Subcutaneous abdominal adipose tissue (tissue), 5 donors: ENCODE data around the gene TUBA8.

Source experiments
- H3K27ac ChIP-seq: one replicate; pipeline ENCODE4 v1.7.0; 2013; ENCODE audit warnings: low read depth, mild to moderate bottlenecking, inconsistent platforms, low read length, moderate library complexity
- H3K27me3 ChIP-seq, 5 donors: one replicate each; pipeline ENCODE4 v1.7.0; 2013; ENCODE audit warnings: low read length in 5 of 5, inconsistent platforms in 1 of 5; ENCODE audit not compliant: control insufficient read depth in 5 of 5, insufficient read depth in 4 of 5
- H3K36me3 ChIP-seq, 5 donors: one replicate each; pipeline ENCODE4 v1.7.0; 2013; ENCODE audit warnings: low read length in 5 of 5; ENCODE audit not compliant: control insufficient read depth in 5 of 5, insufficient read depth in 5 of 5
- H3K4me1 ChIP-seq, 5 donors: one replicate each; pipeline ENCODE4 v1.7.0; 2013; ENCODE audit warnings: low read length in 5 of 5, mild to moderate bottlenecking in 3 of 5, moderate library complexity in 1 of 5; ENCODE audit not compliant: control insufficient read depth in 5 of 5, insufficient read depth in 5 of 5
- H3K4me3 ChIP-seq, 5 donors: one replicate each; pipeline ENCODE4 v1.7.0; 2013; ENCODE audit warnings: low read length in 5 of 5, low read depth in 1 of 5
- H3K9ac ChIP-seq, 5 donors: one replicate each; pipeline ENCODE4 v1.7.0; 2013; ENCODE audit warnings: low read length in 5 of 5, mild to moderate bottlenecking in 4 of 5, moderate library complexity in 3 of 5
- H3K9me3 ChIP-seq, 5 donors: one replicate each; pipeline ENCODE4 v1.7.0; 2013; ENCODE audit warnings: low read length in 5 of 5; ENCODE audit not compliant: control insufficient read depth in 5 of 5
- donor health status: healthy.
- donor health status: healthy.
- donor health status: healthy.
- donor health status: healthy.
- donor health status: healthy.

TUBA8 gene

DNA sequence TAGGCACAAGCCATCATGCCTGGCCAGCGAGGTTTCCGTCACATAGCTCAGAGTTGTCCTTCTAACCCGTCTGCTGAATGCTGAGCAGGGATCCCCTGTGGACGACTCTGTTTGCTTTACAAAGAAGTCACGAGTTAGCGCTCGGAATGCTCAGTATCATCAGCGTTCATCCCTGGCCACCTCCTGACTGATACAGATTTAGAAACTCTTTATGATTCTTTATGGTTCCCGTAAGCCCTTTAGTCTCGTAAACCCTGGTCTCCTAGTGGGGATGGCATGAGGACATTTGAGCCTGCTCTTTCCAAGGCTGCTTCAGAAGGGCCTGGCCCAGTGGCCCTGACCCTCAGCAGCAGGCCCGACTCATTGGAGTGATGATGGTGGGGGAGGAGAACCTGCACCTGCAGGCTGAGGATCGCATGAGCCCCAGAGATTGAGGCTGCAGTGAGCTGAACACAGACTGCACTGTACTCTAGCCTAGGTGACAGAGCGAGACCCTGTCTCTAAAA, 23.2 kb upstream of the TUBA8 start:
- Histone ChIP-seq H3K36me3 (peaks cover 6 to 70% (median 54%) of the 10 kb centered on the region in 5 donors), H3K9ac (no peak overlapping the region), H3K4me3 (no peak overlapping the region), H3K27ac (no peak overlapping the region), H3K4me1 (peaks cover 5 to 13% (median 10%) of the 10 kb centered on the region in 5 donors), H3K27me3 (no peaks in the 10 kb centered on the region), H3K9me3 (no peaks in the 10 kb centered on the region)

DNA sequence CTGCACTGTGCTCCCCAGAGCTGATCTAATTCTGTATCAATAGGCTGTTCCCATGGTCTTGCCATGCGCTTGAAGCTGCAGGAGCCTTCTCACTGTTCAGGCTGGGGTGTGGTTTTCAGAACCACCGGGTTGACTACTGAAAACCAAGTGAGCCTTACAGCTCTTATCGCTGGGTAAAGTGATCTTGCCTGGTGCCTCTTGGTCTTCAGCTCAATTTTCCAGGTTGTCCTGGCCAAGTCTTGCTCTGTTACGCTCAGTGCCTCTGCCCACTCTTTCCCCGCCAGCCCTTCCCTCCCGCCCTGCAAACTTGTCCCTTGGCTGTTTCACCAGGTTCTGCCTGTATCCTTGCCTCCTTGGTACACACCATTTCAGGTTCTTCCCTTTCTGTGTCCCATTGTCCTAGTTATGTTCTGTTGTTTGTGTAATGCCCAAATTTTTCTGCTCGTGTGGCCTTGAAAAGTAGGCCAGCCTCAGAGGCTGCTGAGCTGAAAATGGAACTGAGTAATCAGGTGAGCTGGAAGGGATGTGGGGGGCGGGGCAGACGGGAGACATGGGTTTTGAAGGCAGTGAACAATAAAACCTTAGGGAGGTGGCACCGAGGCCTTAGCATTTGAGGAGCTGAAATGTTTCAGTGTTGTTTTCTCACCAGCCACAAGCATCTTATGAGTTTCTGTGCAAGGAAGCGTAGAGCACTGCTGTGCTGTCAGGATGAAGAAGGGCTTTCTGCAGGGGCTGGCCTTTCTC, 21.6 kb upstream of the TUBA8 start:
- peaks cover 5 to 16% (median 12%) of the 10 kb centered on the region in 5 donors for H3K4me1 ChIP-seq
- no peaks in the 10 kb centered on the region for H3K27me3 ChIP-seq
- H3K27ac ChIP-seq, result no peak overlapping the region
- no peak overlapping the region for H3K4me3 ChIP-seq
- H3K9me3 ChIP-seq, result no peaks in the 10 kb centered on the region
- no peak overlapping the region for H3K9ac ChIP-seq
- H3K36me3 ChIP-seq, result peaks cover 0 to 54% (median 42%) of the 10 kb centered on the region in 5 donors

DNA sequence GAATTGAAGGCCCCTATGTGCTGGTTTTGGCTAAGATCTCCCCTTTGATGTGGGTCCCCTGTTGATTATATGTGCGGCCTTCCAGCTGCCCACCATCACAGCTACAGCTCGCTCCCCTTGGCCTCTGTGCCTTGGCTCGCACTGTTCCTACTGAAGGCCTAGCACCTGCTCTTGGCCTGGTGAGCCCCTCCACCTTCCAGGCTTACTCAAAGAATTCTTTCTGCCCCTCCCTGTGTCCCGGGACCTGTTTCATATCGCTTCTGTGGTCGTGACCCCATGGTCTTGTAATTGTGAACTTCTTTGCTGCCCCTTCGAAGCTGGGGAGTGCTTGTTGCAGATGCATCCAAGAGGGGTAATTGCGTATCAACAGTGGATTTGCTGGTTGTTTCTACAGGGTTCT, 20.3 kb upstream of the TUBA8 start:
- Histone ChIP-seq H3K4me3 (no peak overlapping the region), H3K4me1 (peaks cover 5 to 16% (median 12%) of the 10 kb centered on the region in 5 donors), H3K9ac (no peak overlapping the region), H3K27me3 (no peaks in the 10 kb centered on the region), H3K27ac (no peak overlapping the region), H3K9me3 (no peaks in the 10 kb centered on the region), H3K36me3 (peaks cover 0 to 42% (median 35%) of the 10 kb centered on the region in 5 donors)

DNA sequence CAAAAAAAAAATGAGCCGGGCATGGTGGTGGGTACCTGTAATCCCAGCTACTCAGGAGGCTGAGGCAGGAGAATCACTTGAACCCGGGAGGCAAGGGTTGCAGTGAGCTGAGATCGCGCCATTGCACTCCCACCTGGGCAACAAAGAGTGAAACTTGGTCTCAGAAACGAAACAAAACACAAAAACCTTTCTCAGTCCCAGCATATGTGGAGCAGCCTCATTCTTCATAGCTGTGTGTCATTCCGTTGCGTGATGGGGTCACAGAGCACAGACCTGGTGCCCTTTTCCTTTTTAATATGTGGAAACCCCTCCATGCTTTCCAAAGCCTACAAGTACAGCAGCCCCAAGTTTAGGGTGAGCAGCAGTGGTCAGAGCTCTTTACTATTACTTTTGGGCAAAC, 19.1 kb upstream of the TUBA8 start:
- Histone ChIP-seq H3K36me3 (peaks cover 0 to 31% (median 28%) of the 10 kb centered on the region in 5 donors), H3K9ac (peak overlapping the region; percentile 65 to 84 (median 75)), H3K27ac (peak overlapping the region; percentile 86), H3K4me3 (peak overlapping the region; percentile 50 to 69 (median 61)), H3K27me3 (no peaks in the 10 kb centered on the region), H3K4me1 (peaks cover 5 to 16% (median 12%) of the 10 kb centered on the region in 5 donors), H3K9me3 (no peaks in the 10 kb centered on the region)

DNA sequence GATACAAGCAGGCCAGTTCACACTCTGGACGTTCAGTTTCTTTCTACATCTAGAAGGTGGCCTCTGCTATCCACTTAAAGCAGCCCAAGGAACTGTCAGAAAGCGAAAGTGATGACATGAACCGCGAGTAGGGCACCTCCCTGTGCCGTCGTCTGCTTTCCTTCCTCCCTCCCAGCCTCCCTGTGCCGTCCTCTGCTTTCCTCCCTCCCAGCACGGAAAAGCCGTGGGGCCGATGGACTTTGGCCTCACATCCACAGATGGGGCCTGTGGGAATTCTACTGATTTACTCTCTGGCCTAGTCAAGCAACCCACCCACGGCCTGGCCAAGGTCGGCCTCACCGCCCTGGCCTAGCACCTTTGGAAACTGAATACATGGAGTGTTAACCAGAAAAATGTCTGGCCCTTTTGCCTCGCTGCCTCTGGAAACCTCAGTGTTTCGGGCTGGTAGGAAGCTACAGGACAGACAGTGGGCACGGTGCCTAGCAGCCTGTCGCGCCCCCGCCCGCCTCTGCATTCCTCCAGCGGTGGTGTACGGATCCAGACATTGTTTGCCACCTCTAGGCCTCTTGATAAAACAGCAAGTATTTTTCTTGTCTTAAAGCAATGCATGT, 18.6 kb upstream of the TUBA8 start:
- Histone ChIP-seq H3K9ac (peak overlapping the region; percentile 65 to 84 (median 75)), H3K4me1 (peaks cover 5 to 16% (median 12%) of the 10 kb centered on the region in 5 donors), H3K4me3 (peak overlapping the region; percentile 50 to 69 (median 61)), H3K9me3 (no peaks in the 10 kb centered on the region), H3K36me3 (peaks cover 0 to 30% (median 28%) of the 10 kb centered on the region in 5 donors), H3K27ac (peak overlapping the region; percentile 86), H3K27me3 (no peaks in the 10 kb centered on the region)

DNA sequence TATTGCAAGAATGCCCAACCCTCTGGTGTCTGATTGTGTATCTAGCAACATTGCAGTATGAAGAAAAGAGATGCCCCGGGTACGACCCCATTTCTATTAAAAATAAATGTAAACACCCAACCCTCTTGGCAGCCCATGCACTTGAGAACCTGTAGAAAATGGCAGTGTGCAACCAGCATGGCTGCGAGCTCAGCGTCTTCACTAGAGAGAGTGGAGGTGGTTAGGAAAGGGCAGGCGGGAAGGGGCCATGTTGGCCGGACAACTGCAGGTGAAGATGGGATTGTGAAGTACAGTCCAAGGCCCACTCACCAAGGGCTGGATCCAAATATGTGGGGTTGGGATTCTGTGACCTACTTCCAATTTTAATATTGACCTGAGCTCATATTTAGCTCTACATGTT, 16.9 kb upstream of the TUBA8 start:
- Histone ChIP-seq H3K27ac (no peak overlapping the region), H3K4me1 (peaks cover 5 to 16% (median 12%) of the 10 kb centered on the region in 5 donors), H3K4me3 (no peak overlapping the region)

DNA sequence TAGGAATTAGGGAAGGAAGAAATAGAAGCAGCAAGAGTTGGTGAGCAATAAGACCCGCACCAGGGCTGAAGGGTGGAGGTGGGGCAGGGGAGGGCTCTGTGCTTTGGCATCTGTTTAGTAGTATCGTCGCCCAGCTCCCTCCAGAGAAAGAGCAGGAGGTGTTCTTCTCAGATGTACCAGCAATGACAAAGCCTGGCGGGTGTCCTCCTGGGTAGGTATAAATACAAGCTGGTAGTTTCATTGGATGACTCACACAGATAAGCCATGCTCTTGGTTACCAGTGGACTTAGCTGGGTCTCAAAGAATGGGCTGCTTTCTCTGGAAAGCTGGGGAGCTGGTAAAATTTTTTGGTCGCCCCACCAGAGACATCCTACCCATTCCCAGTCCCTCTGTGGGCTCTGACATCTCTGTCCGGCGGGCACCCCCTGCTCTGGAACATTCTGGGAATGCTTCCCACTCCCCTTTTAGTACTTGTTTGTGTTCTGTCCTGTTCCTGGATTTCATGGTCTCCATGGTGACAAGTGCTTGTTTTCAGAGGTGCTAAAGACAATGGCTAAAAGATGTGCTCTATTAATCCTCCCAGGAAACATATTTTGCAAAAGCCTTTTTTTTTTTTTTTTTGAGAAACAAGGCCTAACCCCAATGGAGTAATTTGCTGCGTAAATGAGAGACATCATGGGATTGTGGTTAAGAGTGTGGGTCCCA, 15.4 kb upstream of the TUBA8 start:
- Histone ChIP-seq H3K9me3 (no peaks in the 10 kb centered on the region), H3K27me3 (no peaks in the 10 kb centered on the region), H3K9ac (no peak overlapping the region), H3K36me3 (peaks cover 0 to 2% (median under 1%) of the 10 kb centered on the region in 5 donors), H3K4me1 (peaks cover 5 to 16% (median 12%) of the 10 kb centered on the region in 5 donors), H3K4me3 (no peak overlapping the region), H3K27ac (no peak overlapping the region)

More for the DNA sequence above, 16.9 kb upstream of the TUBA8 start:
- peaks cover 0 to 13% (median 11%) of the 10 kb centered on the region in 5 donors for H3K36me3 ChIP-seq
- no peaks in the 10 kb centered on the region for H3K9me3 ChIP-seq
- no peak overlapping the region for H3K9ac ChIP-seq
- no peaks in the 10 kb centered on the region for H3K27me3 ChIP-seq

DNA sequence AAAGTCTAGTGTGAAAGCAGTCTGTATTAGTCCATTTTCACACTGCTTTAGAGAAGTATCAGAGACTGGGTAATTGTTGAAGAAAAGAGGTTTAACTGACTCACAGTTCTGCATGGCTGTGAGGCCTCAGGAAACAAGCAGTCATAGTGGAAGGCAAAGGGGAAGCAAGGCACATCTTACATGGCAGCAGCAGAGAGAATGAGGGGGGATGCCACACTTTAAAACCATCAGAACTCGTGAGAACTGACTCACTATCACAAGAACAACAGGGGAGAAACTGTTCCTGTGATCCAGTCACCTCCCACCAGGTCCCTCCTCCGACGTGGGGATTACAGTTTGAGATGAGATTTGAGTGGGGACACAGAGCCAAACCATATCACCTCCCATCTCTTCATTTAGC, 13.8 kb upstream of the TUBA8 start:
- Histone ChIP-seq H3K4me1 (peaks cover 2 to 8% (median 7%) of the 10 kb centered on the region in 5 donors), H3K9me3 (no peaks in the 10 kb centered on the region), H3K4me3 (no peak overlapping the region), H3K36me3 (peaks cover 2 to 10% (median 4%) of the 10 kb centered on the region in 5 donors), H3K9ac (no peak overlapping the region), H3K27me3 (no peaks in the 10 kb centered on the region), H3K27ac (no peak overlapping the region)

DNA sequence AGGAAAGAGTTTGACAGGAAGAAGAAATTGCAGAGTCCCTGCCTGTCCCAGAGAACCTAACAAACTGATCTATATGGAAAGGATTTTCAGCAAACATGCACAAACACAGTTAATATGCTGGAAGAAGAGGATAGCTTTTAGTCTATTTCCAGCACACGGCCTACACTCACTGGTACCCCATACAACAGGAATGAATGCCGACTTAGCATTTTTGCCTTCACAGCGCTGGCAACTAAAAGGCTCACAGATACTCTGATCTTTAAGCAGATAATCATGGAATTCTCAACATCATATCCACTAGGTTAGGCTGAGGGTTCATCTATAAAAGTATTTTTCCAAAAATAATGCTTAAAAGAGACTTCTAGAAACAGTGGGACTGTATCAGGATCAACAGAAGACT, 9.8 kb upstream of the TUBA8 start:
- Histone ChIP-seq H3K27me3 (no peaks in the 10 kb centered on the region), H3K4me1 (no peaks in the 10 kb centered on the region), H3K9ac (no peak overlapping the region), H3K36me3 (peaks cover 2 to 13% (median 4%) of the 10 kb centered on the region in 5 donors), H3K4me3 (no peak overlapping the region), H3K27ac (no peak overlapping the region), H3K9me3 (no peaks in the 10 kb centered on the region)
